Activated CD4-positive, alpha-beta T cell treated with anti-CD3 and anti-CD28 coated beads, Interleukin-2, amount 50 U/mL, for 1 hour (primary cell): ENCODE results near the gene BOC.
"Not testable (repeated sequence)": the region's sequence is repeated elsewhere in the genome, so short reads cannot be mapped to it uniquely, and the experiment has no call there.

Experiments
- DNase-seq: peaks from one replicate; pipeline ENCODE4 v3.0.0-alpha.2; 2020

The BOC gene

GRCh38 chr3:113211330-113212149, at the start of gene BOC:
BOC (plus strand) TSS chr3:113211557; CDS start chr3:113249803, 38,246 bp downstream.
- DNase-seq, result no peak

GRCh38 chr3:113161661-113162060, 49.7 kb upstream of the BOC start:
- no peak for DNase-seq

- DNase-seq, result no peak
Observed at GRCh38 chr3:113163152-113163551, 48.2 kb upstream of the BOC start.

- DNase-seq, result no peak
Observed at GRCh38 chr3:113165841-113166240, 45.5 kb upstream of the BOC start.

GRCh38 chr3:113166357-113166718, 45.0 kb upstream of the BOC start:
- no peak for DNase-seq

- DNase-seq, result no peak
Observed at GRCh38 chr3:113166719-113167492, 44.5 kb upstream of the BOC start.

GRCh38 chr3:113167825-113168801, 43.2 kb upstream of the BOC start:
- DNase-seq, result no peak

GRCh38 chr3:113169891-113170452, 41.4 kb upstream of the BOC start:
- no peak for DNase-seq

GRCh38 chr3:113170771-113171170, 40.6 kb upstream of the BOC start:
- DNase-seq, result no peak

GRCh38 chr3:113171675-113172300, 39.6 kb upstream of the BOC start:
- DNase-seq, result not testable (repeated sequence)

GRCh38 chr3:113173102-113173501, 38.3 kb upstream of the BOC start:
- DNase-seq, result no peak

- no peak for DNase-seq
Observed at GRCh38 chr3:113174304-113174703, 37.1 kb upstream of the BOC start.

GRCh38 chr3:113174801-113175485, 36.4 kb upstream of the BOC start:
- DNase-seq, result no peak

GRCh38 chr3:113177526-113177925, 33.8 kb upstream of the BOC start:
- no peak for DNase-seq

- DNase-seq, result no peak
Observed at GRCh38 chr3:113179235-113179824, 32.0 kb upstream of the BOC start.

- no peak for DNase-seq
Observed at GRCh38 chr3:113183748-113184661, 27.4 kb upstream of the BOC start.

GRCh38 chr3:113185194-113185835, 26.0 kb upstream of the BOC start:
- DNase-seq, result no peak

- DNase-seq, result no peak
Observed at GRCh38 chr3:113186566-113186965, 24.8 kb upstream of the BOC start.

GRCh38 chr3:113193288-113193687, 18.1 kb upstream of the BOC start:
- DNase-seq, result no peak
